HEK293 (cell line): ENCODE data around the gene SNAPC2.

Experiments
- CTCF ChIA-PET: fragments of 350-600 bp; formaldehyde crosslinking; extraction: SDS; loops from one replicate; lab custom pipeline; 2021; ENCODE audit warnings: antibody characterized with exemption; lab: Yijun Ruan, JAX
- POLR2A ChIA-PET: fragments of 300-600 bp; formaldehyde crosslinking; extraction: SDS; loops from one replicate; lab custom pipeline; 2020; ENCODE audit warnings: antibody characterized with exemption, inconsistent platforms; lab: Yijun Ruan, JAX
- H3K27ac ChIP-seq: fragments of 200-500 bp; sonication (Bioruptor generic); 2 replicates; pipeline ENCODE4 v1.5.1; 2014; ENCODE audit warnings: low read depth, low read length, control low read depth, inconsistent platforms; ENCODE audit errors: extremely low read depth
- H3K36me3 ChIP-seq, 2 experiments: fragments of 200-500 bp in 1 of 2; sonication (Bioruptor generic) in 1 of 2; 1 replicate in 1 of 2; 2 replicates in 1 of 2; pipeline ENCODE4 v1.5.1; 2014 to 2017; ENCODE audit warnings: inconsistent platforms in 2 of 2, low read length in 2 of 2; ENCODE audit not compliant: control insufficient read depth in 2 of 2, insufficient read depth in 1 of 2
- H3K4me1 ChIP-seq: fragments of 200-500 bp; sonication (Bioruptor generic); 2 replicates; pipeline ENCODE4 v1.5.1; 2014; ENCODE audit warnings: mild to moderate bottlenecking, low read length, inconsistent platforms; ENCODE audit not compliant: control insufficient read depth, insufficient read depth
- H3K4me3 ChIP-seq: 2 replicates; pipeline ENCODE4 v1.5.1; 2011; ENCODE audit warnings: low read depth, mild to moderate bottlenecking, control low read depth, low read length, moderate library complexity
- H3K9me3 ChIP-seq: fragments of 200-500 bp; sonication (Bioruptor generic); 2 replicates; pipeline ENCODE4 v1.5.1; 2014; ENCODE audit warnings: low read depth, low read length, inconsistent platforms; ENCODE audit not compliant: control insufficient read depth, insufficient read depth
- BCL11B ChIP-seq: fragments of 450-650 bp; formaldehyde crosslinking; IDR thresholded peaks from 2 replicates; pipeline ENCODE4 v1.5.1; 2016; ENCODE audit warnings: low read depth, missing biosample characterization, missing genetic modification characterization
- GLIS1 ChIP-seq: fragments of 450-650 bp; formaldehyde crosslinking; IDR thresholded peaks from 2 replicates; pipeline ENCODE4 v1.5.1; 2016; ENCODE audit warnings: missing biosample characterization, missing genetic modification characterization
- GLIS2 ChIP-seq: fragments of 450-650 bp; formaldehyde crosslinking; IDR thresholded peaks from 2 replicates; pipeline ENCODE4 v1.5.1; 2016; ENCODE audit warnings: missing biosample characterization, missing genetic modification characterization
- RBAK ChIP-seq: fragments of 450-650 bp; formaldehyde crosslinking; IDR thresholded peaks from 2 replicates; pipeline ENCODE4 v1.5.1; 2016; ENCODE audit warnings: missing biosample characterization, missing genetic modification characterization
- REST ChIP-seq: fragments of 450-650 bp; formaldehyde crosslinking; IDR thresholded peaks from 2 replicates; pipeline ENCODE4 v1.5.1; 2016; ENCODE audit warnings: missing biosample characterization, missing genetic modification characterization
- SP3 ChIP-seq: fragments of 450-650 bp; formaldehyde crosslinking; IDR thresholded peaks from 2 replicates; pipeline ENCODE4 v1.5.1; 2016; ENCODE audit warnings: missing biosample characterization, missing genetic modification characterization
- ZBTB44 ChIP-seq: fragments of 450-650 bp; IDR thresholded peaks from 2 replicates; pipeline ENCODE4 v1.5.1; 2018; ENCODE audit warnings: missing biosample characterization, mild to moderate bottlenecking, missing genetic modification characterization
- ZNF121 ChIP-seq: fragments of 450-650 bp; formaldehyde crosslinking; IDR thresholded peaks from 2 replicates; pipeline ENCODE4 v1.5.1; 2016; ENCODE audit warnings: missing biosample characterization, missing genetic modification characterization
- ZNF132 ChIP-seq: fragments of 450-650 bp; formaldehyde crosslinking; IDR thresholded peaks from 2 replicates; pipeline ENCODE4 v1.5.1; 2017; ENCODE audit warnings: missing biosample characterization, missing genetic modification characterization, borderline replicate concordance
- ZNF26 ChIP-seq: fragments of 450-650 bp; formaldehyde crosslinking; IDR thresholded peaks from 2 replicates; pipeline ENCODE4 v1.5.1; 2016; ENCODE audit warnings: missing biosample characterization, missing genetic modification characterization
- ZNF514 ChIP-seq: fragments of 450-650 bp; formaldehyde crosslinking; IDR thresholded peaks from 2 replicates; pipeline ENCODE4 v1.5.1; 2016; ENCODE audit warnings: missing biosample characterization, missing genetic modification characterization
- ZNF529 ChIP-seq: fragments of 450-650 bp; formaldehyde crosslinking; IDR thresholded peaks from 2 replicates; pipeline ENCODE4 v1.5.1; 2017; ENCODE audit warnings: missing genetic modification characterization, missing biosample characterization; ENCODE audit not compliant: insufficient replicate concordance
- ZNF530 ChIP-seq: fragments of 450-650 bp; formaldehyde crosslinking; IDR thresholded peaks from 2 replicates; pipeline ENCODE4 v1.5.1; 2016; ENCODE audit warnings: low read depth, missing biosample characterization, missing genetic modification characterization
- ZNF548 ChIP-seq: fragments of 450-650 bp; formaldehyde crosslinking; IDR thresholded peaks from 2 replicates; pipeline ENCODE4 v1.5.1; 2016; ENCODE audit warnings: missing biosample characterization, missing genetic modification characterization
- ZNF600 ChIP-seq: fragments of 450-650 bp; formaldehyde crosslinking; IDR thresholded peaks from 2 replicates; pipeline ENCODE4 v1.5.1; 2016; ENCODE audit warnings: missing biosample characterization, missing genetic modification characterization
- ZNF621 ChIP-seq: fragments of 450-650 bp; formaldehyde crosslinking; IDR thresholded peaks from 2 replicates; pipeline ENCODE4 v1.5.1; 2017; ENCODE audit warnings: missing biosample characterization, missing genetic modification characterization
- ZNF623 ChIP-seq: fragments of 450-650 bp; formaldehyde crosslinking; IDR thresholded peaks from 2 replicates; pipeline ENCODE4 v1.5.1; 2016; ENCODE audit warnings: missing biosample characterization, missing genetic modification characterization
- ZNF624 ChIP-seq: fragments of 450-650 bp; formaldehyde crosslinking; IDR thresholded peaks from 2 replicates; pipeline ENCODE4 v1.5.1; 2017; ENCODE audit warnings: missing biosample characterization, missing genetic modification characterization
- ZNF626 ChIP-seq: fragments of 450-650 bp; sonication (Bioruptor Pico); formaldehyde crosslinking; IDR thresholded peaks from 2 replicates; pipeline ENCODE4 v1.5.1; 2018; ENCODE audit warnings: missing biosample characterization, missing genetic modification characterization, inconsistent platforms
- ZNF629 ChIP-seq: fragments of 450-650 bp; formaldehyde crosslinking; IDR thresholded peaks from 2 replicates; pipeline ENCODE4 v1.5.1; 2017; ENCODE audit warnings: missing biosample characterization, missing genetic modification characterization
- ZNF692 ChIP-seq: fragments of 450-650 bp; formaldehyde crosslinking; IDR thresholded peaks from 2 replicates; pipeline ENCODE4 v1.5.1; 2016; ENCODE audit warnings: missing biosample characterization, missing genetic modification characterization
- TF ChIP-seq, protein P1 (sequence below): fragments of 450-650 bp; formaldehyde crosslinking; optimal IDR thresholded peaks from 2 replicates; pipeline ENCODE3; 2016; ENCODE audit warnings: missing biosample characterization, mild to moderate bottlenecking, missing genetic modification characterization

Gene SNAPC2

GRCh38 chr19:7907122-7907521 is 13.0 kb upstream of the SNAPC2 start (continued):
- TF ChIP-seq ZNF692 (no peak), ZNF132 (tag by site-specific recombination) (no peak), GLIS2 (tag by site-specific recombination) (no peak), ZNF529 (no peak)
- TF ChIP-seq, protein P1, sequence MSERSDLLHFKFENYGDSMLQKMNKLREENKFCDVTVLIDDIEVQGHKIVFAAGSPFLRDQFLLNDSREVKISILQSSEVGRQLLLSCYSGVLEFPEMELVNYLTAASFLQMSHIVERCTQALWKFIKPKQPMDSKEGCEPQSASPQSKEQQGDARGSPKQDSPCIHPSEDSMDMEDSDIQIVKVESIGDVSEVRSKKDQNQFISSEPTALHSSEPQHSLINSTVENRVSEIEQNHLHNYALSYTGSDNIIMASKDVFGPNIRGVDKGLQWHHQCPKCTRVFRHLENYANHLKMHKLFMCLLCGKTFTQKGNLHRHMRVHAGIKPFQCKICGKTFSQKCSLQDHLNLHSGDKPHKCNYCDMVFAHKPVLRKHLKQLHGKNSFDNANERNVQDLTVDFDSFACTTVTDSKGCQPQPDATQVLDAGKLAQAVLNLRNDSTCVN (tag by site-specific recombination) = peak; percentile 8

DNA sequence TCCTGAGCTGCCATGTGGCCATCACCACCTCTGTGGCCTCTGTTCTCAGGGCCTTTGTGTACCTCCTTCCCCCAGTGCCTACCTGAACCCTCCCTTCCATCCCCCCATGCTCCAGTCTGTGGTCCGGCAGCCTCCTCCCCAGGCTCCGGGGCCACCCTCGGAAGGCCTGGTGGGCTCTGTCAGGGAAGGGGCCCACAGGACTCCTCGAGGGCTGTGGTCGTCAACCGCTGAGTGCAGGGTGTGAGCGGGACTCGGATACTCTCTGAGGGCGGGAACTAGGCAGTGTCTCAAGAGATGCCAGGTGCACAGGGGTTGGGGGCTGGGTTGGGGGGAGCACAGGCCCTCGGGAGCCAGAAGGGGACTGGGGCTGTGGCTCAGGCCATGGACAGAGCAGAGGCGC is 12.6 kb upstream of the SNAPC2 start:
- no peak for TF ChIP-seq REST
- 0 out of 2 replicates have a peak, but pooled peaks have one; percentile 76 for TF ChIP-seq ZNF121
- TF ChIP-seq, all 188 proteins: peak for 1
- Histone ChIP-seq H3K4me3 (no peak overlapping the region), H3K9me3 (no peaks in the 10 kb centered on the region), H3K27ac (no peak overlapping the region), H3K36me3 (peaks cover 0 to 42% of the 10 kb centered on the region in 2 experiments; a peak in 1 of 3 replicates), H3K4me1 (peaks cover 5% of the 10 kb centered on the region; the same call in 1 of the 2 replicates)
- ChIA-PET POLR2A (interaction anchor here (0.7 to 2.7 kb wide), 3 partner anchors 8 to 36 kb away, joined by 3 to 16 read pairs (median 4); partner anchors contain the start of gene SNAPC2), CTCF (interaction anchor here (1.0 to 1.7 kb wide), 2 partner anchors 10 to 38 kb away, joined by 3 to 6 read pairs; no protein-coding TSS in a partner anchor)

DNA sequence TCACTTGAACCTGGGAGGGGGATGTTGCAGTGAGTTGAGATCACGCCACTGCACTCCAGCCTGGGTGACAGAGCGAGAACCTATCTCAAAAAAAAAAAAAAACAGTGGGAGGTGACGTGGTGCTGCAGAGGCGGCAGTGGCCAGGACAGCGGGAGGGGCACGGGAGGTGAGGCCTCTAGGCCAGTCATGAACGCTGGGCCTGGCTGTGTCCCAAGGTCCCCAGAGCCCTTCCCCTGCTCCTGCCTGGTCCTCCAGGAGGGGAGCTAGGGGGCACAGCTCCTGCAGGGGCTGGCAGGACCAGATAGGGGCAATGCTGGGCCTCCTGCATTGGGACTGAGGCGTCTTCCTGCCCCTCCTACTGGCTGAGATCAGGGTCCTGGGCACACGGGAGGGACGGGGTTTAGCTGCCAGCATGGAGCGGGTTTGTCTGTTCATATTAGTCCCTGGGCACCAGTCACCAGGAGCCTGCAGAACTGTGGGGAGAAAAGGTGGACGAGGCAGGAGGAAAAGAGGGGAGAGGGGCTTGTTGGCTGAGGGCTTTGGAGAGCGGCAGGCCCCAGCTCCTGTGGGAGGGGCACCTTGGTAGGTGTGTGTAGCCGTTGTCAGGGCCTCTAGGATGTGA is 11.9 kb upstream of the SNAPC2 start:
- H3K4me3 ChIP-seq = no peak overlapping the region
- no peak overlapping the region for H3K27ac ChIP-seq
- ChIA-PET POLR2A (interaction anchor here (1.4 to 2.7 kb wide), 2 partner anchors 10 to 12 kb away, joined by 9 to 16 read pairs; partner anchors contain the start of gene SNAPC2), CTCF (interaction anchor here (0.6 to 1.7 kb wide), 4 partner anchors 10 to 256 kb away, joined by 3 to 6 read pairs (median 4); no protein-coding TSS in a partner anchor)
- H3K36me3 ChIP-seq = peaks cover 0 to 45% of the 10 kb centered on the region in 2 experiments; a peak in 2 of 3 replicates
- no peaks in the 10 kb centered on the region for H3K9me3 ChIP-seq
- H3K4me1 ChIP-seq = peaks cover 5% of the 10 kb centered on the region; the same call in 1 of the 2 replicates
- no peak for TF ChIP-seq ZNF26 (tag by site-specific recombination)
- TF ChIP-seq BCL11B = no peak
- no peak for TF ChIP-seq SP3 (tag by site-specific recombination)
- no peak for TF ChIP-seq RBAK (tag by site-specific recombination)
- no peak for TF ChIP-seq ZNF530 (tag by site-specific recombination)
- no peak for TF ChIP-seq ZNF629 (tag by site-specific recombination)
- no peak for TF ChIP-seq ZNF514 (tag by site-specific recombination)
- no peak for TF ChIP-seq ZNF600
- no peak for TF ChIP-seq ZNF623 (tag by site-specific recombination)
- TF ChIP-seq GLIS1 = 0 out of 2 replicates have a peak, but pooled peaks have one; percentile 17
- TF ChIP-seq ZNF624 = no peak
- TF ChIP-seq ZNF626 (tag by site-specific recombination) = no peak
- no peak for TF ChIP-seq ZNF548 (tag by site-specific recombination)
- no peak for TF ChIP-seq ZBTB44 (tag by site-specific recombination)
- no peak for TF ChIP-seq ZNF621 (tag by site-specific recombination)
